DOHH2 (cell line): ENCODE data around the gene KIF13A.

ENCODE experiments used
- H3F3A ChIP-seq: fragments of 200-600 bp; sonication (generic), shearing (Covaris generic); 2 replicates; pipeline ENCODE4 v1.6.0; 2016; ENCODE audit warnings: antibody characterized with exemption, mild to moderate bottlenecking; ENCODE audit not compliant: control insufficient read depth, insufficient read depth
- H3K27ac ChIP-seq: fragments of 200-600 bp; sonication (generic); 2 replicates; pipeline ENCODE4 v1.5.1; 2014; ENCODE audit warnings: low read depth, mild to moderate bottlenecking, low read length, moderate library complexity
- H3K27me3 ChIP-seq: fragments of 200-600 bp; sonication (generic); 2 replicates; pipeline ENCODE4 v1.6.1; 2014; ENCODE audit warnings: mild to moderate bottlenecking, low read length, mixed read lengths; ENCODE audit not compliant: control insufficient read depth
- H3K36me3 ChIP-seq: fragments of 200-600 bp; sonication (generic); 2 replicates; pipeline ENCODE4 v1.6.1; 2014; ENCODE audit warnings: mild to moderate bottlenecking, low read length, moderate library complexity, mixed read lengths; ENCODE audit not compliant: control insufficient read depth
- H3K4me1 ChIP-seq: fragments of 200-600 bp; sonication (generic); 2 replicates; pipeline ENCODE4 v1.6.1; 2014; ENCODE audit warnings: mild to moderate bottlenecking, low read length, mixed read lengths; ENCODE audit not compliant: control insufficient read depth
- H3K4me2 ChIP-seq: fragments of 200-600 bp; sonication (generic); 2 replicates; pipeline ENCODE4 v1.6.0; 2014; ENCODE audit warnings: mild to moderate bottlenecking, low read length, moderate library complexity
- H3K4me3 ChIP-seq: fragments of 200-600 bp; sonication (generic); 2 replicates; pipeline ENCODE4 v1.5.1; 2014; ENCODE audit warnings: mild to moderate bottlenecking, low read length, mixed read lengths
- H3K79me2 ChIP-seq: fragments of 200-600 bp; sonication (generic); 2 replicates; pipeline ENCODE4 v1.6.1; 2014; ENCODE audit warnings: mild to moderate bottlenecking, low read length, mixed read lengths; ENCODE audit not compliant: control insufficient read depth
- H3K9me2 ChIP-seq: fragments of 200-600 bp; sonication (generic); replicated peaks from 2 replicates; pipeline ENCODE4 v1.6.1; 2014; ENCODE audit warnings: mild to moderate bottlenecking, low read length, mixed read lengths; ENCODE audit not compliant: control insufficient read depth
- H3K9me3 ChIP-seq: fragments of 200-600 bp; sonication (generic); 2 replicates; pipeline ENCODE4 v1.6.1; 2014; ENCODE audit warnings: antibody characterized with exemption, low read length, mixed read lengths; ENCODE audit not compliant: control insufficient read depth, insufficient read depth
- H4K20me1 ChIP-seq: fragments of 200-600 bp; sonication (generic); 2 replicates; pipeline ENCODE4 v1.6.0; 2014; ENCODE audit warnings: low read depth, mild to moderate bottlenecking, antibody characterized with exemption, low read length, moderate library complexity; ENCODE audit not compliant: control insufficient read depth, insufficient read depth
- EZH2phosphoT487 ChIP-seq: fragments of 200-600 bp; sonication (generic); IDR thresholded peaks from 2 replicates; pipeline ENCODE4 v1.6.1; 2017; ENCODE audit warnings: borderline replicate concordance, mild to moderate bottlenecking, antibody characterized with exemption, low read length, moderate library complexity, mixed read lengths
- TF ChIP-seq, protein P1 (sequence below): fragments of 200-600 bp; sonication (generic); IDR thresholded peaks from one replicate; pipeline ENCODE4 v1.5.1; 2014; ENCODE audit warnings: antibody characterized with exemption, mild to moderate bottlenecking, low read depth, low read length; ENCODE audit not compliant: poor library complexity, severe bottlenecking

KIF13A gene

DNA sequence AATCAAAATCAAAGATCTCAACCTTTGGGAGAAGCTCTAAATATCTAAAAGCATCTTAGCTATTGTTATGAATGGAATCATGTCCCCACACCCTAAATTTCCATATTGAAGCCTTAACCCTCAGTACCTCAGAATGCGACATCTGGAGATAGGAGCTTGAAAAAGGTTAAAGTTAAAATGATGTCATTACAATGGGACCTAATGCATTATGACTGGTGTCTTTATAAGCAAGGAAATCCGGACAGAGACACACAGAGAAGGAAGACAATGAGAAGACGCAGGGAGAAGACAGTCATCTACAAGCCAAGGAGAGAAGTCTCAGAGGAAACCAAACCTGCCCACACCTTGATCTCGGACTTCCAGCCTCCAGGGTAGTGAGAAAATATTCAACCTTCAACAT is 46.1 kb downstream of the KIF13A start:
- Histone ChIP-seq H3F3A (no peaks in the 10 kb centered on the region), H3K9me2 (no peaks in the 10 kb centered on the region), H3K9me3 (no peaks in the 10 kb centered on the region), H3K4me1 (no peaks in the 10 kb centered on the region), H3K4me2 (no peak overlapping the region), H3K4me3 (no peak overlapping the region), H3K27me3 (no peaks in the 10 kb centered on the region), H4K20me1 (no peaks in the 10 kb centered on the region), H3K36me3 (no peaks in the 10 kb centered on the region), H3K27ac (no peak overlapping the region), H3K79me2 (no peaks in the 10 kb centered on the region)
- no peak for TF ChIP-seq EZH2phosphoT487
- TF ChIP-seq, protein P1, sequence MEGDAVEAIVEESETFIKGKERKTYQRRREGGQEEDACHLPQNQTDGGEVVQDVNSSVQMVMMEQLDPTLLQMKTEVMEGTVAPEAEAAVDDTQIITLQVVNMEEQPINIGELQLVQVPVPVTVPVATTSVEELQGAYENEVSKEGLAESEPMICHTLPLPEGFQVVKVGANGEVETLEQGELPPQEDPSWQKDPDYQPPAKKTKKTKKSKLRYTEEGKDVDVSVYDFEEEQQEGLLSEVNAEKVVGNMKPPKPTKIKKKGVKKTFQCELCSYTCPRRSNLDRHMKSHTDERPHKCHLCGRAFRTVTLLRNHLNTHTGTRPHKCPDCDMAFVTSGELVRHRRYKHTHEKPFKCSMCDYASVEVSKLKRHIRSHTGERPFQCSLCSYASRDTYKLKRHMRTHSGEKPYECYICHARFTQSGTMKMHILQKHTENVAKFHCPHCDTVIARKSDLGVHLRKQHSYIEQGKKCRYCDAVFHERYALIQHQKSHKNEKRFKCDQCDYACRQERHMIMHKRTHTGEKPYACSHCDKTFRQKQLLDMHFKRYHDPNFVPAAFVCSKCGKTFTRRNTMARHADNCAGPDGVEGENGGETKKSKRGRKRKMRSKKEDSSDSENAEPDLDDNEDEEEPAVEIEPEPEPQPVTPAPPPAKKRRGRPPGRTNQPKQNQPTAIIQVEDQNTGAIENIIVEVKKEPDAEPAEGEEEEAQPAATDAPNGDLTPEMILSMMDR, result no peak

DNA sequence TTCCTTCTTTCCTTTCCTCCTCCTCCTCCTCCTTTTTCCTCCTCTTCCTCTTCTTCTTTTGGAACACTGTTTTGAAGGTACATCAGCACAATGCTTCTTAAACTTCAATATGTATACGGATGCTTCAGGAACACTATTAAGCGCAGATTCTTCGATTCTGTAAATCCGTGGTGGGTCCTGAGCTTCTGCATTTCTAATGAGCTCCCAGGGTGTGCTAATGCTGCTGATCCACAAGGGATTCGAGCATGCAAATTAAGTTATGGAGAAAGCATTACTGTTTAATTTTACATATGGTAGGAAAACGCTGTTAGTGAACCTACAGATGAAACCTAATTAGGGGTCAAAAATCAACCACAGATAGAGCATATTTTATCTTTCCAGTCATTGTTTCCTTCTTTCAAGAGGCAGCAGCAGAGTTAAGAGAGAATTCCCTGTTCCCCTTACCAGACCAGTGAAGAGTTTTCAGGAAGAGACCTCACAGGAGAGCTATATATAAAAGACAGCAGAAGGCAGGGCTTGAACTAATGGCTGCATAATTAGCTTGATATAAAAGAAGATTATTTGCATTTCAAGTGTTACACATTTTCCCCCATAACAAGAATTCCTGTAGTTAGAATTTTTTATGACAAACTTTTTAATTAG is 47.2 kb downstream of the KIF13A start:
- H3K27ac ChIP-seq, result no peak overlapping the region
- H3F3A ChIP-seq, result no peaks in the 10 kb centered on the region
- H3K4me3 ChIP-seq, result no peak overlapping the region
- H4K20me1 ChIP-seq, result no peaks in the 10 kb centered on the region
- H3K27me3 ChIP-seq, result no peaks in the 10 kb centered on the region
- no peaks in the 10 kb centered on the region for H3K9me3 ChIP-seq
- H3K79me2 ChIP-seq, result no peaks in the 10 kb centered on the region
- no peaks in the 10 kb centered on the region for H3K9me2 ChIP-seq
- TF ChIP-seq EZH2phosphoT487, result no peak
- TF ChIP-seq, protein P1, result no peak
- no peaks in the 10 kb centered on the region for H3K4me1 ChIP-seq
- H3K4me2 ChIP-seq, result no peak overlapping the region
- H3K36me3 ChIP-seq, result no peaks in the 10 kb centered on the region

DNA sequence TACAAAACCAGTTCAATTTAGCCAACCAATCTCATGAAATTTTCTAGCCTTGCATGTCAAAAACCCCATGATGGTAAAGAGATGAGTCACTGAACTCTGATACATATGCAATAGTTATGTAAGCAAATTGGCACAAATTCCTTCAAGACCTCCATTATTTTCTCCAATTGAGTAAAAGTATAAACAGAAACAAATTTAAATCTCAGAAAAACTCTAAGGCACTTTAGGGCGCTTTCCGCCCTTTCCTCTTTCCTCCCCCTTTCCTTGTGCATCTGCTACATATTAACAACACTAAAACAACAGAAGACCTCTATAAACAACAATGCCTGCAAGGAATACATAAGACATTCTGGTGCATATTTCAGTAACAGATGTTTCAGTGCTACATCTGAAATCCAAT is 48.5 kb downstream of the KIF13A start:
- no peaks in the 10 kb centered on the region for H4K20me1 ChIP-seq

More for the DNA sequence above, 48.5 kb downstream of the KIF13A start:
- H3K4me2 ChIP-seq, result no peak overlapping the region
- H3F3A ChIP-seq, result no peaks in the 10 kb centered on the region
- no peaks in the 10 kb centered on the region for H3K27me3 ChIP-seq
- no peaks in the 10 kb centered on the region for H3K36me3 ChIP-seq
- H3K9me2 ChIP-seq, result no peaks in the 10 kb centered on the region
- no peak overlapping the region for H3K27ac ChIP-seq
- H3K79me2 ChIP-seq, result no peaks in the 10 kb centered on the region
- H3K4me3 ChIP-seq, result no peak overlapping the region
- TF ChIP-seq EZH2phosphoT487, result no peak
- TF ChIP-seq, protein P1, result no peak
- no peaks in the 10 kb centered on the region for H3K9me3 ChIP-seq
- no peaks in the 10 kb centered on the region for H3K4me1 ChIP-seq
